ENCODE measurements around the gene OBI1.

OBI1 gene

DNA sequence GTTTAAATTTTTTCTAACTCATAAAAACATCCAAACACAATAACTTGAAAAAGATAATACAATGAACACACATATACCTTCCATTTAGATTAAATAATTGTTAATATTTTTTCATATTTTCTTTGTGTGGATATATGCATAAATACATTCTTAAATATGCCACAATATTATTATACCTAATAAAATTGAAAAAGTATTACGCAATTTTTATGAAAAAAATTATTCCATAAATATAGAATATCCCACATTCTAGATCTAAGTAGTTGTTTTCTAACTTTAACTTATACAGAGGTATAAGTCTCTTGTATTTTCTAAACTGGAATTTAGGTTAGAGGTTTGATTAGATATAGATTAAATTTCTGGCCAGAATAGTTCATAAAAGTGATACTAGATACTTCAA lies 89.9 kb downstream of the OBI1 start:
- Histone ChIP-seq H3K9ac (ENCODE audit: low read depth, low read length, poor library complexity) (no peak overlapping the region), H3K4ac (ENCODE audit: low read length) (no peak overlapping the region), H3K4me1 (ENCODE audit: control insufficient read depth in 2 of 2, insufficient read depth in 1 of 2, low read depth in 1 of 2, low read length in 2 of 2) (no peaks in the 10 kb centered on the region), H3K36me3 (replicated peaks in 1 of 2; ENCODE audit: control insufficient read depth in 2 of 2, insufficient read depth in 2 of 2, low read length in 2 of 2) (no peaks in the 10 kb centered on the region), H2BK15ac (ENCODE audit: low read length) (no peak overlapping the region), H2BK5ac (ENCODE audit: low read length) (no peak overlapping the region), H2BK120ac (ENCODE audit: low read depth, low read length) (no peak overlapping the region), H3K79me1 (ENCODE audit: low read depth, low read length) (no peaks in the 10 kb centered on the region), H3K9me3 (replicated peaks in 1 of 2; ENCODE audit: control insufficient read depth in 2 of 2, insufficient read depth in 1 of 2, low read depth in 1 of 2, low read length in 2 of 2) (no peaks in the 10 kb centered on the region), H3K18ac (ENCODE audit: low read length) (no peak overlapping the region), H4K91ac (ENCODE audit: low read depth, low read length, poor library complexity) (no peak overlapping the region), H2AK5ac (ENCODE audit: low read depth, low read length) (no peak overlapping the region), H3K23ac (ENCODE audit: low read depth, low read length, poor library complexity) (no peak overlapping the region), H3K27me3 (ENCODE audit: control insufficient read depth in 3 of 3, insufficient read depth in 3 of 3, low read depth in 1 of 3, low read length in 3 of 3) (no peaks in the 10 kb centered on the region), H4K8ac (ENCODE audit: low read depth, low read length) (no peak overlapping the region), H2BK12ac (ENCODE audit: low read length) (no peak overlapping the region), H3K4me3 (ENCODE audit: low read length in 2 of 2) (no peak overlapping the region), H3K4me2 (ENCODE audit: insufficient read depth, low read length, poor library complexity, severe bottlenecking) (no peak overlapping the region), H2AFZ (ENCODE audit: low read length) (no peak overlapping the region), H3K14ac (ENCODE audit: low read length) (no peak overlapping the region), H3K27ac (replicated peaks; ENCODE audit: low read length) (no peak overlapping the region)
- WGBS, 2 donors (ENCODE audit: extremely low coverage in 2 of 2, insufficient read length in 2 of 2, insufficient replicate concordance in 1 of 2) = no CpG with 5 or more reads among the region's 1 CpG
- DNase-seq (ENCODE audit: low spot score) = no peak

DNA sequence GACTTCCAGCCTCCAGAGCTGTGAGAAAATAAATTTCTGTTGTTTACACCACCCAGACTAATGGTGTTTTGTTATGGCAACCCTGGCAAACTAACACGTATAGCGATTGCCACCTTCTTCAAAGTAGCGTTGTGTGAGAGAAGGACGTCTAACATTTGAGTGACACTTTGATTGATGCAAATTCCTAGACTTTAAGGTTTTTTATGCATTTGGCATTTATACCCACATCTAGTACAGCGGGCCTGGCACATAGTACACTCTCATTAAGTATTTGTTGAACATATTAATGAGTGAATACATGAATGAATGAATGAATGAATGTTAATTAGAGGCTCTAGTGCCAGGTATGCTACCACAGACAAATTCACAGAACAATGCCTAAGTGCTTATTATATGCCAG lies 92.3 kb downstream of the OBI1 start:
- Histone ChIP-seq H3K4me3 (ENCODE audit: low read length in 2 of 2) (no peak overlapping the region), H3K4ac (ENCODE audit: low read length) (no peak overlapping the region), H2AK5ac (ENCODE audit: low read depth, low read length) (no peak overlapping the region), H2BK12ac (ENCODE audit: low read length) (no peak overlapping the region), H2AFZ (ENCODE audit: low read length) (no peak overlapping the region), H3K4me2 (ENCODE audit: insufficient read depth, low read length, poor library complexity, severe bottlenecking) (no peak overlapping the region), H4K8ac (ENCODE audit: low read depth, low read length) (no peak overlapping the region), H3K79me1 (ENCODE audit: low read depth, low read length) (peaks cover 2% of the 10 kb centered on the region), H4K91ac (ENCODE audit: low read depth, low read length, poor library complexity) (no peak overlapping the region), H2BK5ac (ENCODE audit: low read length) (no peak overlapping the region), H3K9ac (ENCODE audit: low read depth, low read length, poor library complexity) (no peak overlapping the region), H3K4me1 (ENCODE audit: control insufficient read depth in 2 of 2, insufficient read depth in 1 of 2, low read depth in 1 of 2, low read length in 2 of 2) (no peaks in the 10 kb centered on the region), H3K18ac (ENCODE audit: low read length) (no peak overlapping the region), H3K27me3 (ENCODE audit: control insufficient read depth in 3 of 3, insufficient read depth in 3 of 3, low read depth in 1 of 3, low read length in 3 of 3) (no peaks in the 10 kb centered on the region), H3K23ac (ENCODE audit: low read depth, low read length, poor library complexity) (no peak overlapping the region), H2BK15ac (ENCODE audit: low read length) (no peak overlapping the region), H2BK120ac (ENCODE audit: low read depth, low read length) (no peak overlapping the region), H3K36me3 (replicated peaks in 1 of 2; ENCODE audit: control insufficient read depth in 2 of 2, insufficient read depth in 2 of 2, low read length in 2 of 2) (no peaks in the 10 kb centered on the region), H3K14ac (ENCODE audit: low read length) (no peak overlapping the region), H3K27ac (replicated peaks; ENCODE audit: low read length) (no peak overlapping the region), H3K9me3 (replicated peaks in 1 of 2; ENCODE audit: control insufficient read depth in 2 of 2, insufficient read depth in 1 of 2, low read depth in 1 of 2, low read length in 2 of 2) (no peaks in the 10 kb centered on the region)
- no peak for DNase-seq (ENCODE audit: low spot score)
- WGBS, 2 donors (ENCODE audit: extremely low coverage in 2 of 2, insufficient read length in 2 of 2, insufficient replicate concordance in 1 of 2) = no CpG with 5 or more reads among the region's 5 CpGs

All from neuronal stem cell (in vitro differentiated cells).